ENCODE measurements around the gene PAX7.

The PAX7 gene

GRCh38 chr1:18703041-18703621 lies 72.5 kb downstream of the PAX7 start:
- no peak overlapping the region for H3K4me3 ChIP-seq (ENCODE audit: control insufficient read depth, low read depth, low read length)
- DNase-seq (ENCODE audit: low read depth) = no peak
- TF ChIP-seq CTCF (IDR thresholded peaks at IDR 0.05; ENCODE audit: control insufficient read depth, insufficient read depth, low read depth, low read length, missing control alignments) = no peak

GRCh38 chr1:18705811-18706210 lies 75.2 kb downstream of the PAX7 start:
- no peak for TF ChIP-seq CTCF (IDR thresholded peaks at IDR 0.05; ENCODE audit: control insufficient read depth, insufficient read depth, low read depth, low read length, missing control alignments)
- DNase-seq (ENCODE audit: low read depth) = no peak
- H3K4me3 ChIP-seq (ENCODE audit: control insufficient read depth, low read depth, low read length) = no peak overlapping the region

- TF ChIP-seq CTCF (IDR thresholded peaks at IDR 0.05; ENCODE audit: control insufficient read depth, insufficient read depth, low read depth, low read length, missing control alignments) = no peak
- DNase-seq (ENCODE audit: low read depth) = no peak
- no peak overlapping the region for H3K4me3 ChIP-seq (ENCODE audit: control insufficient read depth, low read depth, low read length)
These were observed 77.1 kb downstream of the PAX7 start for GRCh38 chr1:18707696-18708257.

- DNase-seq (ENCODE audit: low read depth) = no peak
- H3K4me3 ChIP-seq (ENCODE audit: control insufficient read depth, low read depth, low read length) = no peak overlapping the region
- no peak for TF ChIP-seq CTCF (IDR thresholded peaks at IDR 0.05; ENCODE audit: control insufficient read depth, insufficient read depth, low read depth, low read length, missing control alignments)
These were observed 79.4 kb downstream of the PAX7 start for GRCh38 chr1:18710002-18710401.

GRCh38 chr1:18711003-18711402 lies 80.4 kb downstream of the PAX7 start:
- no peak for TF ChIP-seq CTCF (IDR thresholded peaks at IDR 0.05; ENCODE audit: control insufficient read depth, insufficient read depth, low read depth, low read length, missing control alignments)
- no peak overlapping the region for H3K4me3 ChIP-seq (ENCODE audit: control insufficient read depth, low read depth, low read length)
- no peak for DNase-seq (ENCODE audit: low read depth)

GRCh38 chr1:18711536-18712251 lies 81.0 kb downstream of the PAX7 start:
- no peak overlapping the region for H3K4me3 ChIP-seq (ENCODE audit: control insufficient read depth, low read depth, low read length)

More at GRCh38 chr1:18711536-18712251, 81.0 kb downstream of the PAX7 start:
- TF ChIP-seq CTCF (IDR thresholded peaks at IDR 0.05; ENCODE audit: control insufficient read depth, insufficient read depth, low read depth, low read length, missing control alignments) = no peak
- no peak for DNase-seq (ENCODE audit: low read depth)

All from AG09309 (cell line).